K562 (cell line): ENCODE measurements around the gene C5AR2. TPM values are rescaled to one million over a fixed set of nuclear protein-coding genes. Genes with fewer than 3 reads are reported as not detected.

Source experiments
- ATAC-seq: fragments of 200-7000 bp; cut with Tn5 transposase; 3 replicates; pipeline ENCODE4 v1.9.1; 2020; ENCODE audit warnings: moderate library complexity
- BruUV-seq: library from RNA; stranded (reverse); fragments of 400-500 nt; replicated peaks from 2 replicates; lab custom pipeline; 2021; lab: Mats Ljungman, UMichigan
- CTCF ChIA-PET: fragments of 300-600 bp; formaldehyde crosslinking; extraction: SDS; loops from one replicate; lab custom pipeline; 2021; ENCODE audit warnings: low intra/inter-chr PET ratio; lab: Yijun Ruan, JAX
- POLR2A ChIA-PET: fragments of 300-600, 350-650 bp; sonication (Branson Sonifier 250); formaldehyde crosslinking; extraction: SDS; loops from one replicate; lab custom pipeline; 2021; ENCODE audit warnings: antibody characterized with exemption, inconsistent platforms; lab: Yijun Ruan, JAX
- DNase-seq, 4 experiments: peaks; one replicate each; pipeline versions ENCODE4 v3.0.0 to v3.0.0-alpha.2; 2011 to 2018; ENCODE audit warnings: low spot score in 3 of 4, mixed read lengths in 3 of 4; ENCODE audit errors: extremely low read depth in 1 of 4
- FAIRE-seq: peaks from 2 replicates; lab custom pipeline; 2011; peaks lifted over from hg19 to GRCh38; lab: Jason Lieb, UNC
- H2AFZ ChIP-seq: 2 replicates; pipeline ENCODE4 v1.6.0; 2011; ENCODE audit warnings: low read depth, low read length, control low read depth, inconsistent platforms
- H3K27ac ChIP-seq: fragments of 200-600 bp; 3 replicates; pipeline ENCODE4 v1.8.0; 2011; ENCODE audit warnings: low read depth, mild to moderate bottlenecking, control low read depth, inconsistent platforms, low read length, moderate library complexity, mixed read lengths; ENCODE audit errors: extremely low read depth
- H3K27me3 ChIP-seq, 2 experiments: fragments of 300-600 bp in 1 of 2; 2 replicates in 1 of 2; 3 replicates in 1 of 2; pipeline versions ENCODE4 v1.6.0 to v1.8.0; 2011; ENCODE audit warnings: inconsistent platforms in 2 of 2, low read length in 2 of 2, mild to moderate bottlenecking in 1 of 2, mixed read lengths in 1 of 2, moderate library complexity in 1 of 2; ENCODE audit not compliant: control insufficient read depth in 2 of 2, insufficient read depth in 2 of 2
- H3K36me3 ChIP-seq: fragments of 300-600 bp; 3 replicates; pipeline ENCODE4 v1.8.0; 2011; ENCODE audit warnings: mild to moderate bottlenecking, low read length, inconsistent platforms; ENCODE audit not compliant: control insufficient read depth, insufficient read depth
- H3K4me1 ChIP-seq, 2 experiments: fragments of 200-600 bp in 1 of 2; replicated peaks in 1 of 2; 2 replicates in 1 of 2; 3 replicates in 1 of 2; pipeline versions ENCODE4 v1.5.1 to v1.8.0; 2011; ENCODE audit warnings: inconsistent platforms in 2 of 2, low read length in 2 of 2, mild to moderate bottlenecking in 1 of 2, mixed read lengths in 1 of 2, moderate library complexity in 1 of 2; ENCODE audit not compliant: control insufficient read depth in 2 of 2, insufficient read depth in 2 of 2
- H3K4me2 ChIP-seq: 2 replicates; pipeline ENCODE4 v1.6.1; 2011; ENCODE audit warnings: low read length, control low read depth, inconsistent platforms, mixed read lengths; ENCODE audit not compliant: insufficient read depth
- H3K4me3 ChIP-seq: fragments of 200-600 bp; sonication (generic), shearing (Covaris generic); 2 replicates; pipeline ENCODE4 v1.5.1; 2016; ENCODE audit warnings: control low read depth, inconsistent platforms
- H3K79me2 ChIP-seq: fragments of 200-600 bp; 3 replicates; pipeline ENCODE4 v1.8.0; 2011; ENCODE audit warnings: low read length, inconsistent platforms; ENCODE audit not compliant: control insufficient read depth, insufficient read depth
- H3K9ac ChIP-seq, 2 experiments: 2 replicates each; pipeline versions ENCODE4 v1.6.0 to v1.6.1; 2011; ENCODE audit warnings: low read depth in 2 of 2, low read length in 2 of 2, control low read depth in 1 of 2, inconsistent platforms in 1 of 2, mild to moderate bottlenecking in 1 of 2, mixed read lengths in 1 of 2; ENCODE audit not compliant: insufficient read depth in 1 of 2
- H3K9me1 ChIP-seq: one replicate; pipeline ENCODE4 v1.6.0; 2011; ENCODE audit warnings: inconsistent platforms, mild to moderate bottlenecking, low read length, moderate library complexity; ENCODE audit not compliant: control insufficient read depth, insufficient read depth
- H3K9me3 ChIP-seq: replicated peaks from 2 replicates; pipeline ENCODE4 v1.5.1; 2011; ENCODE audit warnings: low read depth, low read length, inconsistent platforms; ENCODE audit not compliant: control insufficient read depth, insufficient read depth
- H4K20me1 ChIP-seq: replicated peaks from 2 replicates; pipeline ENCODE4 v1.6.1; 2011; ENCODE audit warnings: low read length, inconsistent platforms, mixed read lengths; ENCODE audit not compliant: control insufficient read depth, insufficient read depth
- ADNP ChIP-seq: fragments of 200-800 bp; sonication (Bioruptor generic); IDR thresholded peaks from 2 replicates; pipeline ENCODE4 v1.6.1; 2016; ENCODE audit warnings: missing genetic modification characterization, missing compliant biosample characterization
- BCOR ChIP-seq: fragments of 450-650 bp; IDR thresholded peaks from 2 replicates; pipeline ENCODE4 v1.6.1; 2016
- BHLHE40 ChIP-seq: IDR thresholded peaks from 2 replicates; pipeline ENCODE4 v1.6.1; 2011; ENCODE audit warnings: low read length, improper control_type of control experiment
- CBX1 ChIP-seq: sonication (generic); IDR thresholded peaks from 2 replicates; pipeline ENCODE4 v1.6.1; 2016; ENCODE audit warnings: antibody characterized with exemption, low read depth, mild to moderate bottlenecking
- CBX3 ChIP-seq, 2 experiments: IDR thresholded peaks; 1 replicate in 1 of 2; 2 replicates in 1 of 2; pipeline ENCODE4 v1.6.1; 2012; ENCODE audit warnings: inconsistent platforms in 2 of 2, low read length in 2 of 2, borderline replicate concordance in 1 of 2, control low read depth in 1 of 2
- ETS1 ChIP-seq: conservative IDR thresholded peaks from 2 replicates; pipeline ENCODE4 v1.6.1; 2011; ENCODE audit warnings: low read depth, mild to moderate bottlenecking, low read length; ENCODE audit not compliant: control insufficient read depth
- GTF3C2 ChIP-seq: IDR thresholded peaks from 3 replicates; pipeline ENCODE4 v1.6.1; 2011; ENCODE audit warnings: borderline replicate concordance, mild to moderate bottlenecking, moderate library complexity; ENCODE audit not compliant: insufficient read length; ENCODE audit errors: extremely low read depth
- HDAC2 ChIP-seq: fragments of 450-650 bp; IDR thresholded peaks from 2 replicates; pipeline ENCODE4 v1.6.1; 2016; ENCODE audit warnings: mild to moderate bottlenecking
- KDM1A ChIP-seq, 2 experiments: fragments of 450-650 bp; IDR thresholded peaks; 2 replicates each; pipeline ENCODE4 v1.6.1; 2016; ENCODE audit warnings: mild to moderate bottlenecking in 2 of 2
- NONO ChIP-seq, 2 experiments: fragments of 200-400 bp in 1 of 2; fragments of 450-650 bp in 1 of 2; formaldehyde crosslinking in 1 of 2; IDR thresholded peaks; 2 replicates each; pipeline ENCODE4 v1.6.1; 2017; ENCODE audit warnings: low read depth in 2 of 2, mild to moderate bottlenecking in 2 of 2, moderate library complexity in 2 of 2, low read length in 1 of 2
- PTBP1 ChIP-seq: fragments of 200-400 bp; formaldehyde crosslinking; IDR thresholded peaks from 2 replicates; pipeline ENCODE4 v1.6.1; 2017; ENCODE audit warnings: low read depth, low read length
- RBM25 ChIP-seq: fragments of 200-400 bp; formaldehyde crosslinking; IDR thresholded peaks from 2 replicates; pipeline ENCODE4 v1.6.1; 2018; ENCODE audit warnings: low read length, low read depth, moderate library complexity; ENCODE audit not compliant: severe bottlenecking
- RCOR1 ChIP-seq, 2 experiments: IDR thresholded peaks; 2 replicates each; pipeline ENCODE4 v1.6.1; 2012; ENCODE audit warnings: low read depth in 2 of 2, low read length in 2 of 2, borderline replicate concordance in 1 of 2, improper control_type of control experiment in 1 of 2
- SMARCA5 ChIP-seq: fragments of 450-650 bp; IDR thresholded peaks from 2 replicates; pipeline ENCODE4 v1.6.1; 2016
- ZFP36 ChIP-seq: fragments of 150-350 bp; IDR thresholded peaks from 2 replicates; pipeline ENCODE4 v1.6.1; 2018; ENCODE audit warnings: low read length, low read depth; ENCODE audit not compliant: partially characterized antibody
- ZNF436 ChIP-seq: fragments of 250-450, 450-650 bp; sonication (Bioruptor Pico); formaldehyde crosslinking; IDR thresholded peaks from 2 replicates; pipeline ENCODE4 v1.7.0; 2020; ENCODE audit warnings: mild to moderate bottlenecking
- WGBS: fragments of 100-300 bp; shearing (Covaris generic); methylation state at CpG from one replicate; pipeline ENCODE4 v1.1.6; 2016; ENCODE audit warnings: low coverage, mixed read lengths; ENCODE audit not compliant: insufficient coverage; ENCODE audit errors: missing lambda C conversion rate; 5-methylcytosine and 5-hydroxymethylcytosine counted together
- in situ Hi-C: fragments of 300-500 bp; cut with MboI; formaldehyde crosslinking; loops from 4 replicates; pipeline ENCODE4 v1.15.0; 2018; ENCODE audit warnings: inconsistent platforms, mixed read lengths
- intact Hi-C: fragments of 100-400 bp; cut with micrococcal nuclease; formaldehyde crosslinking; loops from 2 replicates; pipeline ENCODE4 v1.14.2; 2022
- polyA plus RNA-seq, 8 experiments: library from polyadenylated mRNA; depleted of rRNA in 4 of 8; stranded (reverse) in 5 of 8; unstranded in 3 of 8; fragments of >200 nt; fragmentation: Nextera tagmentation in 2 of 8; fragmentation: Illumina TruSeq in 1 of 8; extraction: Ambion mirVana in 2 of 8; extraction: Trizol in 1 of 8; gene quantifications; 2 replicates each; pipeline versions ENCODE4 v1.2.1 to v1.2.3, GENCODE V29; 2011 to 2014; ENCODE audit warnings: inconsistent platforms in 1 of 8, missing spikeins in 1 of 8
- total RNA-seq, 7 experiments: library from RNA; depleted of rRNA in 6 of 7; stranded (reverse); fragments of >200 nt in 6 of 7; fragmentation: Illumina TruSeq in 2 of 7; extraction: Trizol in 2 of 7; gene quantifications; 2 replicates each; pipeline versions ENCODE4 v1.2.1 to v1.2.3, GENCODE V29; 2011 to 2021; ENCODE audit warnings: low replicate concordance in 1 of 7
- TF ChIP-seq, protein P1 (sequence below): fragments of 450-650 bp; formaldehyde crosslinking; IDR thresholded peaks from 2 replicates; pipeline ENCODE4 v1.4.0; 2020; ENCODE audit warnings: mild to moderate bottlenecking, moderate library complexity

C5AR2 gene
- total and polyA plus RNA-seq, 9 of the 15 experiments (the other 6 are each of a cell fraction or from before 2014, with no cell fraction given), result 0.01 to 1.1 (median 0.13) TPM

DNA sequence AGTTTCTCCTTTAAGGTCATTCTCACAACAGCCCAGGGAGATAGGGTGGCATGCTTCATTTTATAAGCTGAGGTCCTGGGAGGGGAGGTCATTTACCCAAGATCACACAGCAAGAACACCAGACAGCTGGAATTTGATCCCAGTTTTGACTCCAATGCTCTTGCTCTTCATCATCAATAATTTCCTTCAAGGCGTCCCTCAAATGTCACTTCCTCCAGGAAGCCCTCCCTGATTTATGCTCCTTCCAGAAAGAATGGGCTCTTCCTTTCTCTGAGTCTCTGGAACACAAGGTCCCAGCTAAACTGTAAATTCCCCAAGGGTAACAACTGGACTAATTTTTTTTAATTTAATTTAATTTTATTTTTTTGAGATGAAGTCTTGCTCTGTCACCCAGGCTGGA is 12.4 kb downstream of the C5AR2 start:
- Histone ChIP-seq H3K4me3 (no peak overlapping the region), H3K27ac (no peak overlapping the region), H3K4me1 (peaks cover 11 to 23% of the 10 kb centered on the region in 2 experiments; a peak in 4 of 5 replicates), H3K27me3 (no peaks in the 10 kb centered on the region), H3K36me3 (no peaks in the 10 kb centered on the region), H3K4me2 (no peak overlapping the region), H2AFZ (no peak overlapping the region), H3K79me2 (peaks cover 4% of the 10 kb centered on the region), H4K20me1 (no peaks in the 10 kb centered on the region), H3K9ac (no peak overlapping the region), H3K9me3 (no peaks in the 10 kb centered on the region)
- ChIA-PET CTCF (no interaction called here), POLR2A (interaction anchor here (0.7 to 3.4 kb wide), 2 partner anchors 9 to 277 kb away, joined by 3 to 15 read pairs; no protein-coding TSS in a partner anchor)
- no peak for ATAC-seq
- no peak for FAIRE-seq
- 75% methylated on average over 1 of the region's 1 CpG for WGBS
- in situ Hi-C loops (no loop called here), intact Hi-C loops (no loop called here)
- no peak for DNase-seq
- TF ChIP-seq RBM25, result peak; percentile 98
- no peak for TF ChIP-seq ETS1
- TF ChIP-seq, protein P1, sequence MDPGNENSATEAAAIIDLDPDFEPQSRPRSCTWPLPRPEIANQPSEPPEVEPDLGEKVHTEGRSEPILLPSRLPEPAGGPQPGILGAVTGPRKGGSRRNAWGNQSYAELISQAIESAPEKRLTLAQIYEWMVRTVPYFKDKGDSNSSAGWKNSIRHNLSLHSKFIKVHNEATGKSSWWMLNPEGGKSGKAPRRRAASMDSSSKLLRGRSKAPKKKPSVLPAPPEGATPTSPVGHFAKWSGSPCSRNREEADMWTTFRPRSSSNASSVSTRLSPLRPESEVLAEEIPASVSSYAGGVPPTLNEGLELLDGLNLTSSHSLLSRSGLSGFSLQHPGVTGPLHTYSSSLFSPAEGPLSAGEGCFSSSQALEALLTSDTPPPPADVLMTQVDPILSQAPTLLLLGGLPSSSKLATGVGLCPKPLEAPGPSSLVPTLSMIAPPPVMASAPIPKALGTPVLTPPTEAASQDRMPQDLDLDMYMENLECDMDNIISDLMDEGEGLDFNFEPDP (CRISPR knock-in tag), result no peak
- TF ChIP-seq CBX1, result peak; percentile 71; the same call in 1 of the 2 replicates
- TF ChIP-seq NONO (IDR thresholded peaks at IDR 0.05; ENCODE audit: low read depth in 2 of 2, low read length in 1 of 2), result no peak
- peak; percentile 92 for TF ChIP-seq ZNF436
- peak in 1 of 2 experiments; percentile 84; a peak in 2 of 4 replicates for TF ChIP-seq RCOR1 (IDR thresholded peaks at IDR 0.05; ENCODE audit: borderline replicate concordance in 1 of 2, low read depth in 2 of 2, low read length in 2 of 2)
- TF ChIP-seq PTBP1, result 0 out of 2 replicates have a peak, but pooled peaks have one; percentile 36
- TF ChIP-seq BHLHE40, result no peak
- 0 out of 3 replicates have a peak, but pooled peaks of 1 of the 2 experiments have one; percentile 29 for TF ChIP-seq CBX3 (IDR thresholded peaks at IDR 0.05; ENCODE audit: borderline replicate concordance in 1 of 2, low read length in 2 of 2)
- TF ChIP-seq HDAC2, result peak; percentile 87
- peak; percentile 64 for TF ChIP-seq ADNP (tag)
- peak; percentile 43 for TF ChIP-seq GTF3C2
- peak; percentile 99 for TF ChIP-seq ZFP36
- peak; percentile 84 for TF ChIP-seq SMARCA5
- TF ChIP-seq KDM1A (IDR thresholded peaks at IDR 0.05), result peak; percentile 76 to 85
- TF ChIP-seq BCOR, result peak; percentile 98
- TF ChIP-seq, all 486 proteins: peak for 13
- no TSS peak for BruUV-seq
- no peaks in the 10 kb centered on the region for H3K9me1 ChIP-seq
